ENCODE data around the gene NPAS2. TPM values are rescaled to one million over a fixed set of nuclear protein-coding genes. Genes with fewer than 3 reads are reported as not detected.

Gene NPAS2
- total and polyA plus RNA-seq, 2 of the 8 experiments (the other 6 are each of a cell fraction or from before 2014, with no cell fraction given): 1.8 to 1.9 TPM

DNA sequence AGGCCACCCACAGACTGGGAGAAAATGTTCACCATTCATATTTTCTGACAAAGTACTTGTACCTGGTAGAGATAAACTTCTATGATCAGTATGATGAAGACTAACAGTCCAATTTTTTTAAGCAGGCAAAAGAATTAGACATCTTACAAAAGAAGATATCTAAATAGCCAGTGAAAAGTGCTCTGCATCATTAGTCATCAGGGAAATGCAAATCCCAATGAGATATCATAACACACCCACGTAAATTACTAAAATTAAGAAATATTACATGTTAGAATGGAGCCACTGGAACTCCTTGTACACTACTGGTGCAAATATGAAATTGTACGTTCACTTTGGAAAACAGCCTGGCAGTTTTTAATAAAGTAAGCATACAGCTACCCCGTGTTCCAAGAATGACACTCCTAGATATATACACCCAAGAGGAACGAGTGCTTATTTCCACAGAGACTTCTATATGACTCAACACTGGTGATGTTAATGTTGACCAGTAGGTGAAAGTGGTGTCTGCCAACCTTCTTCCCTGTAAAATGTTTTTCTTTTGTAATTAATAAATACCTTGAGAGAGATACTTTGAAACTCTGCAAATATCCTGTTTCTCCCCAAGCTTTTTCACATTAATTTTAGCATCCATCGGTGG, 80.3 kb downstream of the NPAS2 start (continued):
- TF ChIP-seq, protein P1, sequence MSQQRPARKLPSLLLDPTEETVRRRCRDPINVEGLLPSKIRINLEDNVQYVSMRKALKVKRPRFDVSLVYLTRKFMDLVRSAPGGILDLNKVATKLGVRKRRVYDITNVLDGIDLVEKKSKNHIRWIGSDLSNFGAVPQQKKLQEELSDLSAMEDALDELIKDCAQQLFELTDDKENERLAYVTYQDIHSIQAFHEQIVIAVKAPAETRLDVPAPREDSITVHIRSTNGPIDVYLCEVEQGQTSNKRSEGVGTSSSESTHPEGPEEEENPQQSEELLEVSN (IDR thresholded peaks at IDR 0.05): no peak
- no peak for TF ChIP-seq EZH2 (IDR thresholded peaks at IDR 0.05; ENCODE audit: low read depth, low read length, severe bottlenecking)
- TF ChIP-seq NRF1 (IDR thresholded peaks at IDR 0.05; ENCODE audit: low read depth, low read length): no peak
- TF ChIP-seq SP2 (IDR thresholded peaks at IDR 0.05; ENCODE audit: low read length): no peak
- no peak for TF ChIP-seq SP4 (IDR thresholded peaks at IDR 0.05; ENCODE audit: low read length)
- TF ChIP-seq RXRA (IDR thresholded peaks at IDR 0.05; ENCODE audit: insufficient read depth, low read depth, low read length): no peak
- no peak for TF ChIP-seq RNF2 (IDR thresholded peaks at IDR 0.05; ENCODE audit: borderline replicate concordance, low read depth, low read length, missing control alignments, poor library complexity, severe bottlenecking)
- no peak for TF ChIP-seq NANOG (IDR thresholded peaks at IDR 0.05; ENCODE audit: insufficient read depth, low read depth, low read length, poor library complexity, severe bottlenecking)
- TF ChIP-seq POU5F1 (IDR thresholded peaks at IDR 0.05; ENCODE audit: low read depth, low read length): no peak

All from H1 (cell line).